NT2/D1 (cell line): ENCODE data around the gene SYS1.

Source experiments
- DNase-seq: peaks from one replicate; pipeline ENCODE4 v3.0.0-alpha.2; 2011; ENCODE audit warnings: low read depth, low spot score
- H3K27me3 ChIP-seq: 2 replicates; pipeline ENCODE4 v1.6.0; 2011; ENCODE audit warnings: mild to moderate bottlenecking; ENCODE audit not compliant: insufficient read length, insufficient read depth
- H3K36me3 ChIP-seq: 2 replicates; pipeline ENCODE4 v1.6.1; 2011; ENCODE audit warnings: mild to moderate bottlenecking, low read length, mixed read lengths; ENCODE audit not compliant: insufficient read depth, insufficient read length
- H3K4me1 ChIP-seq: 2 replicates; pipeline ENCODE4 v1.5.1; 2011; ENCODE audit not compliant: insufficient read depth, insufficient read length
- H3K4me3 ChIP-seq: 2 replicates; pipeline ENCODE4 v1.5.1; 2011; ENCODE audit warnings: low read depth; ENCODE audit not compliant: insufficient read length
- H3K9ac ChIP-seq: 2 replicates; pipeline ENCODE4 v1.6.0; 2011; ENCODE audit warnings: low read depth; ENCODE audit not compliant: insufficient read length
- H3K9me3 ChIP-seq: 2 replicates; pipeline ENCODE4 v1.5.1; 2011; ENCODE audit warnings: mild to moderate bottlenecking, low read length; ENCODE audit not compliant: insufficient read depth
- SUZ12 ChIP-seq: IDR thresholded peaks from 2 replicates; pipeline ENCODE4 v1.6.1; 2011; ENCODE audit not compliant: insufficient read length, insufficient read depth; ENCODE audit errors: extremely low read depth
- YY1 ChIP-seq: IDR thresholded peaks from 2 replicates; pipeline ENCODE4 v1.6.1; 2011; ENCODE audit not compliant: insufficient read length, insufficient read depth
- ZNF274 ChIP-seq: IDR thresholded peaks from 2 replicates; pipeline ENCODE4 v1.6.1; 2011; ENCODE audit warnings: mild to moderate bottlenecking, low read depth, low read length

The SYS1 gene

GRCh38 chr20:45340236-45340847 is 22.6 kb upstream of the SYS1 start:
- Histone ChIP-seq H3K36me3 (peaks cover 59% of the 10 kb centered on the region), H3K27me3 (no peaks in the 10 kb centered on the region), H3K4me1 (peaks cover 39% of the 10 kb centered on the region), H3K9me3 (no peaks in the 10 kb centered on the region), H3K9ac (peak overlapping the region; percentile 57), H3K4me3 (no peak overlapping the region)
- no peak for DNase-seq
- TF ChIP-seq ZNF274, result no peak
- TF ChIP-seq SUZ12, result no peak
- no peak for TF ChIP-seq YY1

GRCh38 chr20:45340951-45341350 is 22.0 kb upstream of the SYS1 start:
- DNase-seq, result no peak
- H3K4me3 ChIP-seq, result no peak overlapping the region
- no peaks in the 10 kb centered on the region for H3K9me3 ChIP-seq
- no peaks in the 10 kb centered on the region for H3K27me3 ChIP-seq
- H3K9ac ChIP-seq, result peak overlapping the region; percentile 57
- TF ChIP-seq ZNF274 (no peak), SUZ12 (no peak), YY1 (no peak)
- H3K36me3 ChIP-seq, result peaks cover 59% of the 10 kb centered on the region
- H3K4me1 ChIP-seq, result peaks cover 42% of the 10 kb centered on the region

GRCh38 chr20:45341579-45341938 is 21.4 kb upstream of the SYS1 start:
- peak overlapping the region; percentile 89 for H3K9ac ChIP-seq
- peaks cover 61% of the 10 kb centered on the region for H3K36me3 ChIP-seq
- H3K9me3 ChIP-seq, result no peaks in the 10 kb centered on the region
- H3K4me3 ChIP-seq, result peak overlapping the region; percentile 42
- TF ChIP-seq ZNF274, result no peak
- no peak for TF ChIP-seq YY1
- no peak for TF ChIP-seq SUZ12
- DNase-seq, result no peak
- no peaks in the 10 kb centered on the region for H3K27me3 ChIP-seq
- H3K4me1 ChIP-seq, result peaks cover 46% of the 10 kb centered on the region

GRCh38 chr20:45341939-45342854 is 20.8 kb upstream of the SYS1 start:
- no peak for TF ChIP-seq ZNF274
- no peak for TF ChIP-seq SUZ12
- TF ChIP-seq YY1, result no peak
- peak overlapping the region; percentile 89 for H3K9ac ChIP-seq
- peak; percentile 84 for DNase-seq
- H3K36me3 ChIP-seq, result peaks cover 56% of the 10 kb centered on the region
- H3K4me1 ChIP-seq, result peaks cover 40% of the 10 kb centered on the region
- no peaks in the 10 kb centered on the region for H3K27me3 ChIP-seq
- H3K4me3 ChIP-seq, result peak overlapping the region; percentile 42
- no peaks in the 10 kb centered on the region for H3K9me3 ChIP-seq

GRCh38 chr20:45342855-45343531 is 20.0 kb upstream of the SYS1 start:
- H3K27me3 ChIP-seq, result no peaks in the 10 kb centered on the region
- H3K36me3 ChIP-seq, result peaks cover 55% of the 10 kb centered on the region
- peak overlapping the region; percentile 10 for H3K4me3 ChIP-seq
- no peaks in the 10 kb centered on the region for H3K9me3 ChIP-seq
- peak overlapping the region; percentile 71 for H3K9ac ChIP-seq
- peaks cover 32% of the 10 kb centered on the region for H3K4me1 ChIP-seq
- TF ChIP-seq ZNF274, result no peak
- no peak for TF ChIP-seq SUZ12
- TF ChIP-seq YY1, result no peak
- no peak for DNase-seq

GRCh38 chr20:45343532-45344167 is 19.3 kb upstream of the SYS1 start:
- Histone ChIP-seq H3K27me3 (no peaks in the 10 kb centered on the region), H3K36me3 (peaks cover 54% of the 10 kb centered on the region), H3K9ac (peak overlapping the region; percentile 71), H3K4me1 (peaks cover 32% of the 10 kb centered on the region), H3K4me3 (peak overlapping the region; percentile 4), H3K9me3 (no peaks in the 10 kb centered on the region)
- no peak for DNase-seq
- TF ChIP-seq ZNF274 (no peak), SUZ12 (no peak), YY1 (no peak)
